ENCODE measurements around the gene CAMK2N1. TPM values are rescaled to one million over a fixed set of nuclear protein-coding genes. Genes with fewer than 3 reads are reported as not detected.

CAMK2N1 gene
- total RNA-seq, 1 experiment from 2014 or later, result 0.41 TPM

DNA sequence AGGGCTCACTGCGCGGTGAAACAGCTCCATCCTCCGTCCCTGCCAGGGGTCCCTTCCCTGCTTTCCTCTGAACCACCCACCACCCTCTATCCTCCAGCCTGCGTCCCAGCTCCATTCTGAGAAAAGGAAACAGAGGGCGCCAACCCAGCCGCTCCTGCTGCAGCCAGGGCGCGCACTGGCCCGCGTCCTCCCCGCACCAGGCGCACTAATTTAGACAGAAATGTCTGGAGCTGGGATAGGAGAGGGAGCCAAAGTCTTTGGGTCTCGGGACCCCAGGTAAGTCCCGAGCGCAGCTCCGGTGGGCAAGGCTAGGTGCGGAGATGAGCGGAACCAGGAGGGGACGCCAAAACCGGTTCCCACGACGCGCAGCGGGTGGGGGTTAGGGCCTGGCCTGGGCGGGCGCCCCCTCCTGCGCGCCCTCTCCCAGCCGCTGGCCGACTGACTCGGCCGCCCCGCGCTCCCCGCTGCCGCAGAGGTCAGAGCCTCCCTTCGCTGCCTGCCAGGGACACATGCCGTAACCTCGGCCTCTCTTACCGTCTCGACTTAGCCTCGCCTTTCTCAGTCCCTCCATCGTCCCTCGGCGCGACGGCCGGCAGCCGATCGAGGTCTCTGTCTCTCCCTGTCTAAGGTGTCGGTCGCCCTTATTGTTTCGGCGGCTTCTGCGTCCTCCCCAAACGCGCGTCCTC is 2.0 kb downstream of the CAMK2N1 start:
- peak; percentile 7 for DNase-seq (ENCODE audit: low spot score)
- peaks cover 96% of the 10 kb centered on the region for H3K27me3 ChIP-seq (replicated peaks; ENCODE audit: insufficient read depth, low read depth, low read length, poor library complexity)
- ChIA-PET CTCF (no interaction called here), POLR2A (ENCODE audit: low non-redundant PET) (interaction anchor here (0.8 kb wide), 1 partner anchor 399 kb away, joined by 5 read pairs; no protein-coding TSS in a partner anchor)
- H3K4me3 ChIP-seq (ENCODE audit: low read depth, low read length, poor library complexity, severe bottlenecking), result peak overlapping the region; percentile 31
- no peaks in the 10 kb centered on the region for H3K9me3 ChIP-seq (ENCODE audit: low read depth, low read length, poor library complexity, severe bottlenecking)
- no peak for TF ChIP-seq EZH2 (IDR thresholded peaks at IDR 0.05; ENCODE audit: borderline replicate concordance, low read depth, low read length, poor library complexity, severe bottlenecking)
- TF ChIP-seq, protein P1, sequence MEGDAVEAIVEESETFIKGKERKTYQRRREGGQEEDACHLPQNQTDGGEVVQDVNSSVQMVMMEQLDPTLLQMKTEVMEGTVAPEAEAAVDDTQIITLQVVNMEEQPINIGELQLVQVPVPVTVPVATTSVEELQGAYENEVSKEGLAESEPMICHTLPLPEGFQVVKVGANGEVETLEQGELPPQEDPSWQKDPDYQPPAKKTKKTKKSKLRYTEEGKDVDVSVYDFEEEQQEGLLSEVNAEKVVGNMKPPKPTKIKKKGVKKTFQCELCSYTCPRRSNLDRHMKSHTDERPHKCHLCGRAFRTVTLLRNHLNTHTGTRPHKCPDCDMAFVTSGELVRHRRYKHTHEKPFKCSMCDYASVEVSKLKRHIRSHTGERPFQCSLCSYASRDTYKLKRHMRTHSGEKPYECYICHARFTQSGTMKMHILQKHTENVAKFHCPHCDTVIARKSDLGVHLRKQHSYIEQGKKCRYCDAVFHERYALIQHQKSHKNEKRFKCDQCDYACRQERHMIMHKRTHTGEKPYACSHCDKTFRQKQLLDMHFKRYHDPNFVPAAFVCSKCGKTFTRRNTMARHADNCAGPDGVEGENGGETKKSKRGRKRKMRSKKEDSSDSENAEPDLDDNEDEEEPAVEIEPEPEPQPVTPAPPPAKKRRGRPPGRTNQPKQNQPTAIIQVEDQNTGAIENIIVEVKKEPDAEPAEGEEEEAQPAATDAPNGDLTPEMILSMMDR (conservative IDR thresholded peaks at IDR 0.05; ENCODE audit: low read depth, low read length), result no peak
- H3K4me1 ChIP-seq (ENCODE audit: insufficient read depth, low read length, poor library complexity, severe bottlenecking), result peaks cover 10% of the 10 kb centered on the region
- no TSS peak for BruUV-seq (replicated peaks)
- intact Hi-C loops (cut with micrococcal nuclease; ENCODE audit: unreplicated experiment), result no loop called here
- H3K27ac ChIP-seq (ENCODE audit: low read depth, low read length, poor library complexity, severe bottlenecking), result no peak overlapping the region
- H3K36me3 ChIP-seq (ENCODE audit: insufficient read depth, low read length, poor library complexity, severe bottlenecking), result no peaks in the 10 kb centered on the region

DNA sequence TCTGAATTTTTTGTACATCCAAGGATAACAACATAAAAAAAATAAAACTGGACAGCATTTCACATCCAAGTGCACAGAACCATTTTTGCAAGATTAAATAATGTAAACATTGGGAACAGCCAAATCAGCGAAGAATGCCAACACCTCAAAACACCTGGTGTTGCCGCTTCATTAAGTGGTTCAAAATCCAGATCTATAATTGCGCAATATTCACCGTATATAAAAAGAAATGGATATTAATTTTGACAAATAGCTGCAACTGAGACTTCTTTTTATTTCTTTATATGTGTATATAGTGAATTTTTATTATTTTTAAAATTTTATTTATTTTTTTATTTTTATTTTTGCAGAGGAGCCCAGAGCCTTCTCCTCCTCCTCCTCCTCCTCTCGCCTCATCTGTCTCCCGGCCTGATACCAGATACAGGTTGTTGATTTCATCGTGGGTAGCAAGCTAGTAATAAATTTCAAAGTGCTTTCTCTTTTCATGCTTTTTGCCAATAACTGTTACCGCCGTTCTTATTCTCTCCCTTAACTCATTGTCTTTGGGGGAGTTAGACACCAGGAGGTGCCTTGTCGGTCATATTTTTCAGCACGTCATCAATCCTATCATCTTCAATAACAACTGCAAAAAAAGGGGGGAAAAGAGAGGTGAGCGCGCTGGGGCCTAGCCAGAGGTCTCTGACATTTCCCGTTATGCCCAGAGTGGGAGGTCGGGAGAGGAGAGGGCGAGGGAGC is 2.7 kb downstream of the CAMK2N1 start:
- H3K27me3 ChIP-seq (replicated peaks; ENCODE audit: insufficient read depth, low read depth, low read length, poor library complexity), result peaks cover 96% of the 10 kb centered on the region
- H3K9me3 ChIP-seq (ENCODE audit: low read depth, low read length, poor library complexity, severe bottlenecking), result no peaks in the 10 kb centered on the region
- H3K4me1 ChIP-seq (ENCODE audit: insufficient read depth, low read length, poor library complexity, severe bottlenecking), result peaks cover 10% of the 10 kb centered on the region
- BruUV-seq (replicated peaks), result no TSS peak
- ChIA-PET POLR2A (ENCODE audit: low non-redundant PET) (interaction anchor here (0.8 kb wide), 1 partner anchor 398 kb away, joined by 5 read pairs; no protein-coding TSS in a partner anchor), CTCF (no interaction called here)
- DNase-seq (ENCODE audit: low spot score), result no peak
- no peak overlapping the region for H3K27ac ChIP-seq (ENCODE audit: low read depth, low read length, poor library complexity, severe bottlenecking)
- intact Hi-C loops (cut with micrococcal nuclease; ENCODE audit: unreplicated experiment), result no loop called here
- TF ChIP-seq, protein P1 (conservative IDR thresholded peaks at IDR 0.05; ENCODE audit: low read depth, low read length), result no peak
- TF ChIP-seq EZH2 (IDR thresholded peaks at IDR 0.05; ENCODE audit: borderline replicate concordance, low read depth, low read length, poor library complexity, severe bottlenecking), result no peak
- H3K36me3 ChIP-seq (ENCODE audit: insufficient read depth, low read length, poor library complexity, severe bottlenecking), result no peaks in the 10 kb centered on the region
- no peak overlapping the region for H3K4me3 ChIP-seq (ENCODE audit: low read depth, low read length, poor library complexity, severe bottlenecking)

DNA sequence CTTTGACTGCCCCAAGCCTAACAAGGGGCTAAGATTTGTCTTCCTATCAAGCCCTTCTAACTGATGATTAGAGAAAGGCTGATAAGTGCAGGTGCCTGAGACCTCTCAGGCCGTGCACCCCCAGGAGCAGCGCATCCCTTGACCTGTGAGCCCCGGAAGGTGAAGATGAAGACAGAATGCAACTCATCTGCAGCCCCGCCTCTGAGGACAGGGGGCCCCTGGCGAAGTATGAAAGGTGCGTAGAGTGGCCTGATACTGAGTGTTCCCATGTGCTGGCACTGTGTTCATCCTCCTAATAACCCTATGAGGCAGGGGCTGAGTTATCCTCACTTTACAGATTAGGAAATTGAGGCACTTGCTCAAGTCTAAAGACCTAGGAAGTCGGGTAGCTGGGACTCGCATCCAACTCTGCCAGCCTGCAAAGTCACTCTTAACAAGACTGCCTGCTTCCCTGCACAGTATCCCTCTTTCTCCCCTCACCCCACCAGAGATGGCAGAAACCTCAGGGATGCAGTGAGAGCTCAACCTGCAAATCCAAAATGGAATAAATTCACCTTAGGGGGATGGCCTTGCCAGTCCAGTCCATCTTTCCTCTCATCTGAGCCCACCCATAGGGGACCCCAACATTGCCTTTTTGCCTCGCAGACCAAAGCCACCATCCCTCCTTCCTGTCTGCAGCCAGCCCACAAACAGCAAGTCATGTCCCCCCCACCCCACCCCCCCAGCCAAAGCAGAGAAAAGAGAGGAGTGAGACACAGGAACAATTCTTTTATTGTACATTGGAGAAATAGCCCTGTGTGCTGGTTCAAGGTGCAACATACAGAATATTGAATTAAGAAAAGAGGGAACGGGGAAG is 4.1 kb downstream of the CAMK2N1 start:
- no peak overlapping the region for H3K27ac ChIP-seq (ENCODE audit: low read depth, low read length, poor library complexity, severe bottlenecking)
- intact Hi-C loops (cut with micrococcal nuclease; ENCODE audit: unreplicated experiment), result no loop called here
- H3K9me3 ChIP-seq (ENCODE audit: low read depth, low read length, poor library complexity, severe bottlenecking), result no peaks in the 10 kb centered on the region
- H3K27me3 ChIP-seq (replicated peaks; ENCODE audit: insufficient read depth, low read depth, low read length, poor library complexity), result peaks cover 96% of the 10 kb centered on the region
- peaks cover 10% of the 10 kb centered on the region for H3K4me1 ChIP-seq (ENCODE audit: insufficient read depth, low read length, poor library complexity, severe bottlenecking)
- no peak for TF ChIP-seq EZH2 (IDR thresholded peaks at IDR 0.05; ENCODE audit: borderline replicate concordance, low read depth, low read length, poor library complexity, severe bottlenecking)
- TF ChIP-seq, protein P1 (conservative IDR thresholded peaks at IDR 0.05; ENCODE audit: low read depth, low read length), result no peak
- no peak for DNase-seq (ENCODE audit: low spot score)
- ChIA-PET CTCF (interaction anchor here (0.6 kb wide), 1 partner anchor 589 kb away, joined by 6 read pairs; no protein-coding TSS in a partner anchor), POLR2A (ENCODE audit: low non-redundant PET) (no interaction called here)
- no peak overlapping the region for H3K4me3 ChIP-seq (ENCODE audit: low read depth, low read length, poor library complexity, severe bottlenecking)
- no peaks in the 10 kb centered on the region for H3K36me3 ChIP-seq (ENCODE audit: insufficient read depth, low read length, poor library complexity, severe bottlenecking)
- no TSS peak for BruUV-seq (replicated peaks)
